GM18907 (cell line): Measurements from ENCODE around the gene IGFBP7.
A peak's percentile ranks its signal among the peaks of the same experiment; 100 is the strongest.

Experiments used
- ATAC-seq: cut with Tn5 transposase; IDR thresholded peaks from one replicate; pipeline ENCODE4 v1.9.1; 2021; ENCODE audit warnings: mild to moderate bottlenecking, moderate library complexity; ENCODE audit not compliant: unreplicated experiment

Gene IGFBP7

DNA sequence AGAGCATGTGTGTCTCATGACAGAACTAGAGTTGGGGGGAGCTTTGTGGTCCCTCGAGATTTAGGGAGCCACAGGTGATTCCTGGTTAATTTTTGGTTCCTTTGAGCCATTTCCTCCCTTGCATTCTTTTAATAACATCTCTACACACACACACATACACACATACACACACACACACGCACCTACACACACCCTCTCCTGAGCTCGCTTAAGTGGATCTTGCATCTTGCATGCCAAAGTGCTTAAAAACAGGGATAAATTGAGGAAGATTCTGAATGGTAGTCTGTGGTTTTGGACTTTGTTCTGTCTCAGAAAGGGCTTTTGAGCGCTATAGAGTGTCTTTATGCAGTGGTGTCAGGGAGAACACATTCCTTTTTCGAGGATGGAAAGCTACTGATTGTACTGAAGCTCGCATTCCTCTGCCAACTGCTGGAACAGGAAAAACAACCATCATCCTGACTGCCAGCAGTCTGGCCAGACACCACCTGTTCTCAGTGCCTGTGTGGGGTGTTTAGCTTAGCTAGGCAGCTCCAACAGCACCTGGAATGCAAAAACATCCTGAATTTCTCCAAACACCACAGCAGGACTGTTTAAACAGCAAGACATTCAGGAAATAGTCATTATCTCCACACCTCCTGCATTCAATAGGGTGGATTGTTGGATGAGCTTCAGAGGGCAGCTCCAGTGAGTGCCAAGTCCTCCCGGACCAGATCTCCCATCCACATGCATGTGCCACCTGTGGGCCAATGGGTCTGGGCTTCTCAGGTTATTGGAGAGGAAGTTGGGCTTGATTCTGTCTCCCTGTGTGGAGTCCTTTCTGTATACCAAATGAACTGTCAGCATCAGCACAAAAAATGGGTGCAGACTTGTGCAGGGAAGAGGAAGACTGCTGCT, 21.9 kb upstream of the IGFBP7 start:
- no peak for ATAC-seq

DNA sequence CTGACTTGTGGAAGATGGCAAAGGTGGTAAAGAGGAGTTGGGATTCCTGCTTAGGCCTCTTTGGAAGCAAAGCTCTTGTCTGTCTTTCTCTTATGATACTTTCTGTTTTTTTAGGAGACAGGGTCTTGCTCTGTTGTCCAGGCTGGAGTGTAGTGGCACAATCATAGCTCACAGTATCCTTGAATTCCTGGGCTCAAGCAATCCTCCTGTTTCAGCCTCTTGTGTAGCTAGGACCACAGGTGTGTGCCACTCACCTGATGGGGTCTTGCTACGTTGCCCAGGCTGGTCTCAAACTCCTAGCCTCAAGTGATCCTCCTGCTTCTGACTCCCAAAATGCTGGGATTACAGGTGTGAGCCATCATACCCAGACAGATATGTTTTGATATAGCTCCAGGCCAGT, 19.3 kb upstream of the IGFBP7 start:
- ATAC-seq: no peak

DNA sequence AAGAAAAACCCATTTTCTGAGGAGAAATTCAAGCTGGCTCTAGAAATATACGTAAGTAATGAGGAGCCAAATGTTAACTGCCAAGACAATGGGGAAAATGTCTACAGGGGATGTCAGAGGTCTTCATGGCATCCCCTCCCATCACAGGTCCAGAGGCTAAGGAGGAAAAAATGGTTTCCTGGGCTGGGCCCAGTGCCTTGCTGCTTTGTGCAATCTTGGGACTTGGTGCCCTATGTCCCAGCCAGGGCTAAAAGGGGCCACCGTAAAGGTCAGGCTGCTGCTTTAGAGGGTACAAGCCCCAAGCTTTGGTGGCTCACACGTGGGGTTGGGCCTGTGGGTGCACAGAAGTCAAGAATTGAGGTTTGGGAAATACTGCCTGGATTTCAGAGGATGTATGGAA, 17.2 kb upstream of the IGFBP7 start:
- ATAC-seq: no peak

DNA sequence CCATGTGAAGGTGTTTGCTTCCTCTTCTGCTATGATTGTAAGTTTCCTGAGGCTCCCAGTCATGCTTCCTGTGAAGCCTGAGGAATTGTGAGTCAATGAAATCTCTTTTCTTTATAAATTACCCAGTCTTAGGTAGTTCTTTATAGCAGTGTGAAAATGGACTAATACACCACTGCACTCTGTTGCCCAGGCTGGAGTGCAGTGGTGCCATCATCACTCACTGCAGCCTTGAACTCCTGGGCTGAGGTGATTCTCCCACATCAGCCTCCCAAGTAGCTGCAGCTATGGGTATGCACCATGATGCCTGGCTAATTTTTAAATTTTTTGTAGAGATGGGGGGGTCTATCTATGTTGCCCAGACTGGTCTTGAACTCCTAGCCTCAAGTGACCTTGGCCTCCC, 15.8 kb upstream of the IGFBP7 start:
- ATAC-seq: no peak

DNA sequence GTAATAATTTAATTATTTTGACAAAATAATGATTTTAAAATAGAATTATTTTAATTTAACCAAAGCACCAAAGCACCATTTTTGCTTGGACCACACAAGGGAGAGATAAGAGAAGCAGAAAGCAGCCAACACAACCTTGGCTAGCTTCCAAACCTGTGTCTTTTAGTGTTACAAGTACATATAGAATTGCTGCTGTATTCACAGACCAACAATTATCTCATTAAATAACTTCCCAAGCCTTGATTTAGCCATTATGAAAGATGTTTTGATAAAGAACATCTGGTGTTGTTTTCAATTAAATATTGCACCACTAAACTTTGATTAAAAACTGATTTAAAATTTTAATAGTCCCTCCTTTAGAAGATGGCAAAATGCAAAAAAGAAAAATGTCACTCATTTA, 14.0 kb upstream of the IGFBP7 start:
- ATAC-seq: no peak

DNA sequence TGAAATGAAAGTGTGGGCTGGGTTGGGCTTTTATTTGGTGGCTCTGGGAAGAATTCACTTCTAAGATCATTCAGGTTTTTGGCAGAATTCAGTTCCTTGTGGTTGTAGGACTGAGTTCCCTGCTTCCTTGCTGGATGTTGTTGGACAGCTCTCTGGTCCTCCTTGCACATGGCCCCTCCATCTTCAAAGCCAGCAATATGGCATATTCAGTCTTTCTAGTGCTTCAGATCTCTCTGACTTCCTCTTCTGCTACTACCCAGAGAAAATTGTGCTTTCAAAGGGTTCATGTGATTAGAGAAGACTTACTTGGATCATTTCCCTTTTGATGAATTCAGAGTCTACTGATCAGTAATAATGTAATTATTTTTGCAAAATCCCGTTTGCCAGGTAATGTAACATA, 12.8 kb upstream of the IGFBP7 start:
- ATAC-seq: no peak

DNA sequence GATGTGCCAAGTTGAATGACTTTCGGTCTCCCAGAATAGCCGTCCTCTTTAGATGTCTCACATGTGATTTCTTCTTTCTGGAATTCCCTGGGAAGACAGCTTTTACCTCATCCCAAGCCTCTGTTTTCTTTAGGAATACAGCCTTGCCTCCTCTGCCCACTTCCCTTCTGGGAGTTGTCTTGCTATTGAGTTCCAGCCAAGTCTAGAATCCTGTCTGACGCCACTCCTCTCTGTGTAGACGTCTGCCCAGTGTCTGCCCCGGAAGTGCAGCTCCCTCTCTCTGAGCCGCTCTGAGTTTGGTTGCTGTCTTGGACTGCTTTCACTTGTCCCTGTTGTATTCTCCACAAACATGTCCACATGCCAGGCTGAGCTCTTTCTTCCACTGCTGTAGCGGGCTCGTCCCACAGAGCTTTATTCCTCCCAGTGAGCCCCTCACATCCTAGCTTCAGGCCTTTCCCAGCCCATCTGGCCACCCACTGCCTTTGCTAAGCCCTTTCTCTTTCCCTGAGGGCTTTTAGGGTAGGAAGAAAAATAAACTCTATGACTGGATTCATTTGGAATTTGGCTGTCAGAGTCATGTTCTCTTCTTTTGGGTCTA, 9.0 kb upstream of the IGFBP7 start:
- ATAC-seq: no peak

DNA sequence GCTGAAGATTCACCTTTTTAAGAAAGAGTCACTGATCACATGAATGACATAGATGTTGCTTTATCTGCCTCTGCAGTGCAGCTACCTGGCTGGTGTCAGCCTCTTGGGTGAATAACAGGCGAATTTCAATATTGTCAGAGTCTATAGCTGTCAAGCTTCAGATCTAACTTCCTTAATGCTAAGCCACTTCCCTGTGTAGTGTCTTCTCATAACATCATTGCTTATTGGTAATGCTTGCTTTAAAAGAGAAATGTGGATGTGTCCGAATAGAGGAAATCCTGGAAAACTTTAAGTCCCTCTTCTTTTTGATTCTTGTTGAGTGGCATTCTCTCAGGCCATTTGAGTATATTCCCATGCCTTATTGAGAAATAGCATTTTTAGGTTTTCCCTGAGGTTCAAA, 7.3 kb upstream of the IGFBP7 start:
- no peak for ATAC-seq

DNA sequence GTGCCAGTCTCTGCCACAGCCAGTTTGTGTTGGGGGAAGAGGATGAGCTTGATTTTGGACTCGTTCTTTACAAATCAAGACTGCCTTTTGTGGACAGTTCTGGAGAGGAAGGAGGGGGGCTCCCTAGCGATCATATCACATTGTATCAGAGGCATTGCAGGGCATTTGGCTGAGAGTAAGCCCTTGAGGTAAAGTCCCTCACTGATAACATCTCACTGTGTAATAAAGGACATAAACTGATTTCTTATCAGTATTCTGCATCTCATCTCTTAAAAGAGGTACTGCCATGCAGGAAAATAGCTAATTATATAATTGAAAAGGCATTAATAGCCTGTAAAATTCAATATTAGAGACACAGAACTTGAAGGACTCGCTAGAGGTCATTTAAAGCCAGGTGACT, 6.1 kb upstream of the IGFBP7 start:
- no peak for ATAC-seq

DNA sequence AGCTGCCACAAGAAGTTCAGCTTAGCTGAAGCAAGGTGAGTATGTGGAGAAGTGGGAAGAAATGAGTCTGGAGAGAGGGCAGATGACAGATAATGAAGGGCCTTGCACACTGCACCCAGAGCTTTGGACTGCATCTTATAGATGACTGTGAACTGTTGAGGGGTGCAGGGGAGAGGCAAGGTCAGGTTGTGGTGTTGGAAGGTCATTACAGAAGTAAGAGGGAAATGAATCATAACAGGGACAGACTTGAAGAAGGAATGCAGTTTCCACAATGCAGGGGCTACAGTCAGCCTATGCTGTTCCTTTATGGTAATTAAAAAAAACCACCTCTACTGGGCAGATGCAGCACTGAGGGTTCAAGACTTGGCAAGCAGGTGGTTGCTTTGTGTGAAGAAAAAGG, 4.8 kb upstream of the IGFBP7 start:
- no peak for ATAC-seq

DNA sequence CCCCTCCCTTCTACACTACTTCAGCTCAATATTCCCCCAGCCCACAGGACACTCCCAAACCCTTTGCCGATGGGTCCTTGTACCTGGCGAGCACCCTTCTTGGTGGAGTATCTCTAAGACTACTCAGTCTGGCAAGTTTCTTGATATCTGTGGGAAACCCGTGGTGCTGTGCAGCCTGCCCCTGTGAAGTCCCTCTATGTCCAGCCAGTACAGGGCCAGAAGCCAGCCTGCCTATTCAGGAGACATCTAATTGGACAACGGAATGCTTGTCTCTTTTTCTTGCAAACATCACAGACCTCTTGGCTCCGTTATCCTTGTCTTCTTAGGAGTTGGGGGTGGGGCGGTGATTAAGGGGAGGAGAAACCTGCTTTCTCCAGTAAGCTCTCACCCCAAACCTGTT, 3.7 kb upstream of the IGFBP7 start:
- ATAC-seq: no peak

DNA sequence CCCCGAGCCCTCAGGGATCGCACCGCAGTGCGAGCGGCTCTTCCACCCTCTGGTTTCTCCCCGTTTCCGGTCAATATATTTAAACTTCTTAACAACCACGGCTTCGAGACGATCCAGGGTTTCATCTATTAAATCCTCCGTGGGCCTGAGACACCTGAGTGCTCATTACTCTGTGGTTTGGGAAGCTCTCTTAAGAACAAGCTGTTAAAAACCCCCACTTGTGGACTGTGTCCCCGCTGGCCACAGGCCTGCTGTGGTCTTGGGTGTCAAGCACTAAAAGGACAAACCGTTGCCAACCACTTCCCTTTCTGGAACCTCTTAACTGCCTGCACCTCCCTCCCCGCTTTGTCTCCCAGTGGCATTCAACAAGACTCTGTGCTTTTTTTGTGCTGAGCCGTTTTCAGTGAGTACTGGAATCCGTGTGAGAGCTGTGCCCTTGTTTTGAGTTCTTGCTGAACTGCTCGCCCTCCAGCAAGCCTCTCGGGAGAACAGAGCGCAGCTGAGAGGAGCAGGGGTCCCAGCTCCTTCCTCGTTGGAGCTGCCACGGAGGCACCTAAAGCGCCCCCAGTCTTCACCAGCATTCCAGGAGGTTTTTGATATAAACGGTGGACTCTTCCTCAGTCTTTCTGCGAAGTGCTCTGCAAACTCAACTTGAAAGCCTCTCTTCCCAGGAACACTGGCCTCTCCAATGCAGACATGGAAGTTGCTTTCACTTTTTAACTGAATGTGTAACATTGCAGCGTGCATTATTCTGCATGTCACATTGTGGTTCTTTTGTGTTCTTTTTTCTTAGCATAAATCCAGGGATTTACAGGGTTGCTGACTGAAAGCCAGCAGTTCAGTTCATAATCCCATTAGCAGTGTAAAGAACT, 691 bp upstream of the IGFBP7 start:
- ATAC-seq: peak; percentile 65

DNA sequence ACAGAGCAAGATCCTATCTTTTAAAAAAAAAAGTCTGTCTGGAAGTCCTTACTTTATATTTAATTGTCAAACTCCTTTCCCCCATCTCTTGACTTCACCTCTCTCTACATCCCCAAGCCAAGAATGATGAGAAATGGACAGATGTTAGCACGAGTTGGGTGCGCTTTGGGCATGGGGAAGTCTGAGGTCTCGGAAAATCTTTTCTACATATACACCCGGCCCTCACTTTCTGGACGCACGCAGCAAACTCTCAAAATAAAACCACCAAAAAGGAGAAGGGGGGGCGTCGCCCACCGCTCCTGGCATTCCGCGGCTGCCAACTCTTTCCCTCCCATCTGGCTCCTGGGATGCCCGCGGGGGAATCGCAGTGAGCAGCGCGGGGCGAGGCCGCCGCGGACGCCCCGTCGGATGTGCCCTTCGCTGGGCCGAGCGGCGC, 756 bp downstream of the IGFBP7 start:
- no peak for ATAC-seq

DNA sequence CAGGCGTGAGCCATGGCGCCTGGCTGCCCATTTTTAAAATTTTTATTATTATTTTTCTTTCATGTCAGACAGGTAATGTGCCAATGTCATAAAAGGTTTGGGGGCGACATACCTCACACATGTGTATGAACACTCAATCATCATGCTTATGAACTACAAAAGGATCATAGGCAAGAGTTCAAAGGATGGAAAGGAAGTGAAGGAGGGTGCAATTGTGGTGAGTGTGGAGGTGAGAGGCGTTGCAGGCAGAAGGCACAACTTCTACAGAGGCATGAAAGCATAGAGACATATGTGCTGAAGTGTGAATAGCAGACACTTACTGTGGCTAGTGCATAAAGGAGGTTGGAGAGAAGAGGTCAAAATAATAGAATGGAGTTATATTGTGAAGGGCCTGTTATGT, 4.0 kb downstream of the IGFBP7 start:
- no peak for ATAC-seq

DNA sequence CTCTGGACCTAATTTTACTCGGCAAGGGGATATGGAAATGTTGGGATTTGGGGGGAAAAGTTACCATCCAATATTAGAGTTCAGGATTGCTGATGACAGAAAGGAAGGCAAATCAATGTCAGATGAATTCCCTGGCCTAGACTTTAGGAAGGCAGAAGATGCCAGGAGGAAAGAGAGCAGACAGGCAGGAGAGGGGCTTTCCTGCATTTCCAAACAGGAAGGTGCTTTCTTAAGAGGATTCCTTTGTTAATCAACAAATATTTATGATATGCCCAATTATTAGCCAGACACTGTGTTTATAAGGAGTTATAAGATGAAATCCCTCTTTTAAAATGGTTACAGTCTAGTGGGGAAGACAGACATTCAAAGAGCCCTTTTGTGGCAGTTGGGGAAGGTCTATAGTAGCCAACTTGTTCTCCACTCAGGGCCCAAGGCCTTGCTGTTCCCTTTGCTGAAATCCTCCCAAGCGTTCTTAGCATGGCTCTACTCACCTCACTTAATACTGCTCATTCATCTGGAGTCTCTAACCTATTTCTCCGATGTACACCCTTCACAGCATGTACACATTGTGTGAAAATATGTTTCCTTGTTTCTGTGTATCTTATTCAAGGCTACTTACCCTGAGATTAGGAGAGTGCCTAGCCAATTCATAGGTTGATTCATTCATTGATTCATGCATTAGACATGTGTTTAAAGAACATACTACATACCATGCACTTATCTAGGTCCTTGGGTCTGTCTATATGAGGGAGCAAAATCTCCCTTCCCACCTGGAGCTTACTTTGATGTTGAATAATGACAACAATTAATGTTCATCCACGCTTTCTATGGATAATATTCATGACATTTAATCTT, 5.3 kb downstream of the IGFBP7 start:
- ATAC-seq: no peak

DNA sequence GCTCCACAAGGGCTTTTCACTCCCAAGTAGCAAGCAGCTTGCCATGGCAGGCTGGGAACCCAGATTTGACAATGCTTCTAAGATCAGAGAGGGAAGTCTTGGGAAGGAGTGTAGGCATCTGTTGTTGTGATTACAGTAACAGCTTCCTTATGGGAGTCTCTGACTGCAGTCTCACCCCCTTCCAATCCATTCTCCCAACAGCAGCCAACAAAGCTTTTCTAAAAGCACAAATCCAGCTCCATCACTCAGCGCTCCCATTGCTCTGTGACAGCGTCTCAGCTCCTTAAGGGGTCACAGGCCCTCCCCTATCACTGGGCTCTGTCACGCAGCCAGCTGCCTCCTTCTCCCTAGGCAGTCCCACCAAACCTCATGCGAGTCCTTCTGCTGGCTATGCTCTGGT, 7.1 kb downstream of the IGFBP7 start:
- ATAC-seq: no peak

DNA sequence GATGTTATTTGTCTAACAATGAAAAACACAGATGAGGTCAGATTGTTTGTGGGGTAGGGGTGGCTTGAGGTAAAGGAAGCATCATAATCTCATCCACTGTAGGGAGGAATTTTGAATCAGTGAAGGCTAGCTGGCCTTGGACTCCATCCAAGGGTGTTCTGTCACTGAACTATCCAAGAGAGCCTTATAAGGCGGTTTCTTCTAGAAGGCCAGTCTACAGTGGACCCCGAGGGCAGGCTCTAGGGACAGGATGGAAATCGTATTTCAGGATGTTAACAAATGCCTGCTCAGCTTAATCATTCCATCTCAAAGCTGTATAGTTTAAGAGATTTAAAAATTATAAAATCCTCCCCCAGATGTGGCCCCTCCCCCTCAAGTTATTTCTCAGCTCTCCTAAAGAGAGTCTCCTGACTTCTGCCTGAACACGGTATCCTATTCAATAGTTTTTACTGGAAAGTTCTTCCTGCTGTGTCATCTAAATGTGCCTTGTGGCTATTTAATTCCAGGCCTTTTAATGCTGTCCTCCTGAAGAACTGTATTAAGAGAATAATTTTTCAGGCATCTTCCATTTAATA, 8.0 kb downstream of the IGFBP7 start:
- ATAC-seq: no peak

DNA sequence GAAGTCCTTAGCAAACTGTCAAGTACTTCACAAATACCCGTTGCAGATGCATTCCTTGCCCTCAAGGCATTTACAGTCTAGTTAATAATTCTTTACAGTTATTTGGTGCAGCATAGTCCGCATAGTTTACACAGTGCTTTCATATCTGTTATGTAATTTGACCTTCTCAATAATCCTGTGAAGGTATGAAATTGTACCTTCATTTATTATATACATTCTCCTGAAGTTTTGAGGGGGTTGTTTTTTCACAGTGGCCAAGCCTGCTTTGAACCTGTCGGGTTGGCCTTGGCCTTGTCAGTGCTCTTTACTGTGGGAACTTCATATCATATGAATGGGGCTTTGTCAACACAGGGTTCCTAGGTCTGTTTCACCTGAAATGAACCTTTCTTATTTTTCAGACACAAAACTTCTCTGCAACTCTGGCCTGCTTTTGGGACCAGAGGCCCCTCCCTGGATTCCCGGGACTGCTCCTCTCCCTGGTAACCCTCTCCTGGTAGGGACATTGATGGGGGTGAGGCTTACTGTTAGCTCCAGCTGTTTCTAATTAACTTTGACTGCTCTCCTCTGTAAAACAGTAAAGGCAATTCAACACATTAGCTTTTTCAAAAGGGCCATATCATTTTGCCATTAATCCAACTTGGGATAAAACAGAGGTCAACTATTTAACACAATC, 9.1 kb downstream of the IGFBP7 start:
- no peak for ATAC-seq

DNA sequence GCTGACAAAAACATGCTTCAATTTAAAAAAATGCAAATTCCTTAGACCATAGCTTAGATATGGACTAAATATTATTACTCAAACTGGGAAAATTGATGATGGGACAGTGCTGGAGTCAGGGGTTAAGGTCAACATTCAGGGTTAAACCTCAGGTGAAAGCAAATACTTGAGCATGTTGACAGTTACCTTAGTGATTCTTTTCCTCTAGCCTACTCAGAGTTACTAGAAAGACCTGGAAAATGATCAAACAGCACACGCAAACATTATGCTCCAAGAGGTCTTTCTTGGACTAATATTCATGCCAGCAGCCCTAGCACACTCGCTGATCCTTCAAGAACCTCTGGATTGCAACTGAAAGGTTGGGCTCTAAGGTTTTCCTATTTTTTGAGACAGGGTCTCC, 10.8 kb downstream of the IGFBP7 start:
- ATAC-seq: no peak

DNA sequence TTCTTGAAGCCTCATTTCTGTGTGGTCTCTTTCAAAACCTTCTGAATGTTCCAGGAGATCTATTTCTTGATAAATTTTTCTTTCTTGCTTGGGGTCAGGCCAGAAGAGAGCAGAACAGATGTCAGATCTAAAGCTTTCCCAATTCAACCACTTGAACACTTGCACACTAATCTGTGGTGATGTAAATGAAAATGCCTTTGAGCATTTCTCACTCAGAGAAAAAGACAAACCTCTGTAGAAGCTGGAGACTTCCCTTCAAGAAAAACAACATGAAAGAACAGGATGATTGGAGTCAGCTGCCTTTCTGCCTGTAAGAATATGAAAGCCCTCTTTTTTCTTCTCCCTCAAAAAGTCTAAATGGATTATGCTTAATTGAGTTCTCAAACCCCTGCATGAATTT, 11.2 kb downstream of the IGFBP7 start:
- ATAC-seq: no peak
